GM12878 (cell line): ENCODE results near the gene KIF5A. TPM values are rescaled to one million over a fixed set of nuclear protein-coding genes. Genes with fewer than 3 reads are reported as not detected.

ENCODE experiments used
- ATAC-seq: fragments of 200-7000 bp; cut with Tn5 transposase; 3 replicates; pipeline ENCODE4 v1.9.1; 2020; ENCODE audit warnings: mild to moderate bottlenecking, moderate library complexity
- BruUV-seq: library from RNA; stranded (reverse); fragments of 400-500 nt; replicated peaks from 2 replicates; lab custom pipeline; 2021; lab: Mats Ljungman, UMichigan
- CTCF ChIA-PET: fragments of 300-600 bp; sonication (Branson Sonifier 250); formaldehyde crosslinking; extraction: SDS; loops from one replicate; lab custom pipeline; 2021; ENCODE audit warnings: inconsistent platforms; lab: Yijun Ruan, JAX
- POLR2A ChIA-PET: fragments of 350-600 bp; formaldehyde crosslinking; extraction: SDS; loops from one replicate; lab custom pipeline; 2021; ENCODE audit warnings: inconsistent platforms; lab: Charles Lee
- RAD21 ChIA-PET: fragments of 300-600 bp; sonication (Branson Sonifier 250); formaldehyde crosslinking; loops from one replicate; lab custom pipeline; 2023; ENCODE audit warnings: antibody characterized with exemption; ENCODE audit not compliant: unreplicated experiment; lab: Charles Lee
- SMC1A ChIA-PET: fragments of 300-600 bp; sonication (Branson Sonifier 250); formaldehyde crosslinking; loops from one replicate; lab custom pipeline; 2023; ENCODE audit not compliant: unreplicated experiment, uncharacterized antibody; lab: Charles Lee
- DNase-seq: peaks from one replicate; pipeline ENCODE4 v3.0.0-alpha.2; 2011; ENCODE audit warnings: low read depth, low spot score
- FAIRE-seq: peaks from 3 replicates; lab custom pipeline; 2011; peaks lifted over from hg19 to GRCh38; lab: Jason Lieb, UNC
- H2AFZ ChIP-seq: 2 replicates; pipeline ENCODE4 v1.6.0; 2011; ENCODE audit warnings: low read depth, low read length, control low read depth; ENCODE audit not compliant: control insufficient read depth
- H3K27ac ChIP-seq: 2 replicates; pipeline ENCODE4 v1.5.1; 2011; ENCODE audit warnings: control low read depth; ENCODE audit not compliant: control insufficient read depth, insufficient read depth
- H3K27me3 ChIP-seq, 2 experiments: replicated peaks in 1 of 2; 2 replicates each; pipeline versions ENCODE4 v1.6.0 to v1.6.1; 2011; ENCODE audit warnings: low read length in 1 of 2; ENCODE audit not compliant: control insufficient read depth in 2 of 2, insufficient read depth in 2 of 2
- H3K36me3 ChIP-seq, 2 experiments: 2 replicates each; pipeline ENCODE4 v1.5.1; 2011; ENCODE audit warnings: low read length in 1 of 2; ENCODE audit not compliant: control insufficient read depth in 2 of 2, insufficient read depth in 2 of 2
- H3K4me1 ChIP-seq: 2 replicates; pipeline ENCODE4 v1.6.1; 2011; ENCODE audit warnings: mild to moderate bottlenecking, low read length, moderate library complexity, mixed read lengths; ENCODE audit not compliant: control insufficient read depth, insufficient read depth
- H3K4me2 ChIP-seq: 2 replicates; pipeline ENCODE4 v1.6.0; 2011; ENCODE audit warnings: control low read depth; ENCODE audit not compliant: control insufficient read depth, insufficient read depth
- H3K4me3 ChIP-seq: fragments of 200-600 bp; sonication (generic); 2 replicates; pipeline ENCODE4 v1.5.1; 2016
- H3K79me2 ChIP-seq: 2 replicates; pipeline ENCODE4 v1.6.0; 2011; ENCODE audit warnings: low read length; ENCODE audit not compliant: control insufficient read depth, insufficient read depth
- H3K9ac ChIP-seq: 2 replicates; pipeline ENCODE4 v1.8.0; 2011; ENCODE audit warnings: low read length, control low read depth, mixed read lengths; ENCODE audit not compliant: control insufficient read depth, insufficient read depth
- H3K9me3 ChIP-seq: replicated peaks from 3 replicates; pipeline ENCODE4 v1.5.1; 2011; ENCODE audit warnings: mild to moderate bottlenecking, low read length; ENCODE audit not compliant: control insufficient read depth, insufficient read depth
- H4K20me1 ChIP-seq: 2 replicates; pipeline ENCODE4 v1.6.0; 2011; ENCODE audit not compliant: control insufficient read depth, insufficient read depth
- ATF2 ChIP-seq: IDR thresholded peaks from 2 replicates; pipeline ENCODE4 v1.6.1; 2012; ENCODE audit warnings: low read length, inconsistent platforms
- BCL3 ChIP-seq: IDR thresholded peaks from 2 replicates; pipeline ENCODE4 v1.6.1; 2011; ENCODE audit warnings: borderline replicate concordance, low read depth, mild to moderate bottlenecking, moderate library complexity, low read length; ENCODE audit not compliant: insufficient read depth, poor library complexity, severe bottlenecking
- BHLHE40 ChIP-seq, 2 experiments: fragments of 450-650 bp in 1 of 2; IDR thresholded peaks; 2 replicates each; pipeline ENCODE4 v1.6.1; 2011 to 2017; ENCODE audit warnings: low read depth in 2 of 2, borderline replicate concordance in 1 of 2, improper control_type of control experiment in 1 of 2, low read length in 1 of 2, mild to moderate bottlenecking in 1 of 2
- ETV6 ChIP-seq, 2 experiments: fragments of 450-650 bp in 1 of 2; IDR thresholded peaks in 1 of 2; conservative IDR thresholded peaks in 1 of 2; 2 replicates each; pipeline ENCODE4 v1.6.1; 2014; ENCODE audit warnings: antibody characterized with exemption in 1 of 2, borderline replicate concordance in 1 of 2, low read depth in 1 of 2, mild to moderate bottlenecking in 1 of 2, moderate library complexity in 1 of 2
- HCFC1 ChIP-seq: fragments of 150-350 bp; IDR thresholded peaks from 2 replicates; pipeline ENCODE4 v1.6.1; 2014; ENCODE audit warnings: low read length
- HDGF ChIP-seq: fragments of 450-650 bp; IDR thresholded peaks from 2 replicates; pipeline ENCODE4 v1.6.1; 2016; ENCODE audit warnings: antibody characterized with exemption
- JUNB ChIP-seq: IDR thresholded peaks from 2 replicates; pipeline ENCODE4 v1.6.1; 2016; ENCODE audit warnings: antibody characterized with exemption, mild to moderate bottlenecking
- POLR2A ChIP-seq: IDR thresholded peaks from 2 replicates; pipeline ENCODE4 v1.6.1; 2011; ENCODE audit warnings: low read depth, mild to moderate bottlenecking, low read length
- SMAD5 ChIP-seq: IDR thresholded peaks from 2 replicates; pipeline ENCODE4 v1.6.1; 2016; ENCODE audit warnings: antibody characterized with exemption, low read depth
- SUZ12 ChIP-seq: fragments of 200-600 bp; sonication (generic); IDR thresholded peaks from one replicate; pipeline ENCODE4 v1.6.1; 2018; ENCODE audit warnings: antibody characterized with exemption, mild to moderate bottlenecking; ENCODE audit not compliant: unreplicated experiment
- ZBTB4 ChIP-seq: fragments of 450-650 bp; formaldehyde crosslinking; IDR thresholded peaks from 2 replicates; pipeline ENCODE4 v1.4.0; 2022; ENCODE audit warnings: mild to moderate bottlenecking, moderate library complexity
- ZSCAN29 ChIP-seq: fragments of 450-650 bp; IDR thresholded peaks from 2 replicates; pipeline ENCODE4 v1.6.1; 2017; ENCODE audit warnings: mild to moderate bottlenecking, moderate library complexity
- WGBS: methylation state at CpG from one replicate; pipeline ENCODE4 v1.1.6; 2016; ENCODE audit warnings: low lambda C conversion rate; ENCODE audit not compliant: insufficient replicate concordance, insufficient coverage; ENCODE audit errors: missing lambda C conversion rate; 5-methylcytosine and 5-hydroxymethylcytosine counted together
- in situ Hi-C: fragments of 300-500 bp; cut with MboI; formaldehyde crosslinking; loops from 9 replicates; pipeline ENCODE4 v1.14.3; 2018; ENCODE audit warnings: mixed read lengths
- intact Hi-C: fragments of 100-400 bp; cut with micrococcal nuclease; formaldehyde crosslinking; loops from one replicate; pipeline ENCODE4 v1.14.2; 2022; ENCODE audit not compliant: unreplicated experiment
- polyA plus RNA-seq, 11 experiments: library from polyadenylated mRNA; depleted of rRNA in 4 of 11; unstranded in 6 of 11; stranded (reverse) in 5 of 11; fragments of >200 nt; fragmentation: Nextera tagmentation in 4 of 11; fragmentation: Illumina TruSeq in 1 of 11; extraction: Ambion mirVana in 4 of 11; extraction: Trizol in 1 of 11; gene quantifications; 1 replicate in 1 of 11; 2 replicates in 10 of 11; pipeline versions ENCODE4 v1.2.1 to v1.2.3, GENCODE V29; 2011 to 2016; ENCODE audit warnings: inconsistent platforms in 2 of 11, missing spikeins in 2 of 11, low read depth in 1 of 11
- total RNA-seq, 4 experiments: library from RNA; depleted of rRNA in 3 of 4; stranded (reverse); fragments of >200 nt in 3 of 4; fragmentation: Illumina TruSeq in 1 of 4; extraction: Trizol in 1 of 4; gene quantifications; 2 replicates each; pipeline versions ENCODE4 v1.2.1 to v1.2.3, GENCODE V29; 2013 to 2021
- TF ChIP-seq, protein P1 (sequence below): fragments of 450-650 bp; IDR thresholded peaks from 2 replicates; pipeline ENCODE4 v1.6.1; 2017; ENCODE audit warnings: mild to moderate bottlenecking, moderate library complexity

KIF5A gene
- total and polyA plus RNA-seq, 10 of the 15 experiments (the other 5 are each of a cell fraction or from before 2014, with no cell fraction given): 0.35 to 2.9 (median 0.97) TPM

DNA sequence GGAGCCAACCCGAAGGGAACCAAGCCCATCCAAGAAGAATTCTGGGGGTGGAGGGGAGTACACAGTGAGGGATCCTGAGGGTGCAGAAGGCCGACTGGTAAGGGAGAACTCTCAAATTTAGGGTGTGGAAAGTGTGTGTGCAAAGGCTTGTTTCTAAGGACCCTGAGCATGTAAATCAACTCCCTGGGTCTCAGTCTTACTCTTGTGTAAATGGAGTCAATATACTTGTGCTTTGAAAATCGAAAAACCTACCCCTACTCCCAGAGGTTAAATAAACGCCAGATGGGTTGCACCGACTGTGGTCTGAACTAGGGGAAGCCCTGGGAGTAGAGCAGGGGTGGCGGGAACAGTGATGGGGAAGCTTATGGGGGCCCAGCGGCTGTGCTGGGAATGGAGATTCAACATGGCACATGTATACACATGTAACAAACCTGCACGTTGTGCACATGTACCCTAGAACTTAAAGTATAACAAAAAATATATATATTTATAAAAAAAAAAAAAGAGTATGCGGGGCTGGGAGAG, 77.1 kb downstream of the KIF5A start:
- FAIRE-seq (no peak), ATAC-seq (no peak), DNase-seq (no peak)
- no peak overlapping the region for H3K4me3 ChIP-seq
- CTCF ChIA-PET: interaction anchor here (0.7 to 4.2 kb wide), 4 partner anchors 12 to 117 kb away, joined by 3 to 17 read pairs (median 4); partner anchors contain the start of genes ARHGEF25 and TSPAN31
- POLR2A ChIA-PET: no interaction called here
- intact Hi-C loops: no loop called here
- in situ Hi-C loops: no loop called here
- H3K27ac ChIP-seq: no peak overlapping the region
- 14% methylated on average over 9 of the region's 9 CpGs for WGBS
- H2AFZ ChIP-seq: no peak overlapping the region
- H3K36me3 ChIP-seq: no peaks in the 10 kb centered on the region
- H3K9me3 ChIP-seq: no peaks in the 10 kb centered on the region
- H3K4me1 ChIP-seq: no peaks in the 10 kb centered on the region
- RAD21 ChIA-PET: no interaction called here
- H4K20me1 ChIP-seq: no peaks in the 10 kb centered on the region
- BruUV-seq: no TSS peak
- no peak overlapping the region for H3K4me2 ChIP-seq
- no peaks in the 10 kb centered on the region for H3K79me2 ChIP-seq
- H3K27me3 ChIP-seq: peaks cover 23 to 28% of the 10 kb centered on the region in 2 experiments
- SMC1A ChIA-PET: interaction anchor here (1.5 kb wide), 1 partner anchor 13 kb away, joined by 4 read pairs; no protein-coding TSS in a partner anchor
- no peak overlapping the region for H3K9ac ChIP-seq
- TF ChIP-seq SMAD5: no peak
- TF ChIP-seq HCFC1: no peak
- TF ChIP-seq ZSCAN29: no peak
- TF ChIP-seq ATF2: no peak
- no peak for TF ChIP-seq ETV6 (conservative IDR thresholded peaks at IDR 0.05 in 1 of 2, IDR thresholded peaks at IDR 0.05 in 1 of 2; ENCODE audit: borderline replicate concordance in 1 of 2, low read depth in 1 of 2)
- no peak for TF ChIP-seq BHLHE40 (IDR thresholded peaks at IDR 0.05; ENCODE audit: borderline replicate concordance in 1 of 2, low read depth in 2 of 2, low read length in 1 of 2)
- TF ChIP-seq BCL3: no peak
- TF ChIP-seq, protein P1, sequence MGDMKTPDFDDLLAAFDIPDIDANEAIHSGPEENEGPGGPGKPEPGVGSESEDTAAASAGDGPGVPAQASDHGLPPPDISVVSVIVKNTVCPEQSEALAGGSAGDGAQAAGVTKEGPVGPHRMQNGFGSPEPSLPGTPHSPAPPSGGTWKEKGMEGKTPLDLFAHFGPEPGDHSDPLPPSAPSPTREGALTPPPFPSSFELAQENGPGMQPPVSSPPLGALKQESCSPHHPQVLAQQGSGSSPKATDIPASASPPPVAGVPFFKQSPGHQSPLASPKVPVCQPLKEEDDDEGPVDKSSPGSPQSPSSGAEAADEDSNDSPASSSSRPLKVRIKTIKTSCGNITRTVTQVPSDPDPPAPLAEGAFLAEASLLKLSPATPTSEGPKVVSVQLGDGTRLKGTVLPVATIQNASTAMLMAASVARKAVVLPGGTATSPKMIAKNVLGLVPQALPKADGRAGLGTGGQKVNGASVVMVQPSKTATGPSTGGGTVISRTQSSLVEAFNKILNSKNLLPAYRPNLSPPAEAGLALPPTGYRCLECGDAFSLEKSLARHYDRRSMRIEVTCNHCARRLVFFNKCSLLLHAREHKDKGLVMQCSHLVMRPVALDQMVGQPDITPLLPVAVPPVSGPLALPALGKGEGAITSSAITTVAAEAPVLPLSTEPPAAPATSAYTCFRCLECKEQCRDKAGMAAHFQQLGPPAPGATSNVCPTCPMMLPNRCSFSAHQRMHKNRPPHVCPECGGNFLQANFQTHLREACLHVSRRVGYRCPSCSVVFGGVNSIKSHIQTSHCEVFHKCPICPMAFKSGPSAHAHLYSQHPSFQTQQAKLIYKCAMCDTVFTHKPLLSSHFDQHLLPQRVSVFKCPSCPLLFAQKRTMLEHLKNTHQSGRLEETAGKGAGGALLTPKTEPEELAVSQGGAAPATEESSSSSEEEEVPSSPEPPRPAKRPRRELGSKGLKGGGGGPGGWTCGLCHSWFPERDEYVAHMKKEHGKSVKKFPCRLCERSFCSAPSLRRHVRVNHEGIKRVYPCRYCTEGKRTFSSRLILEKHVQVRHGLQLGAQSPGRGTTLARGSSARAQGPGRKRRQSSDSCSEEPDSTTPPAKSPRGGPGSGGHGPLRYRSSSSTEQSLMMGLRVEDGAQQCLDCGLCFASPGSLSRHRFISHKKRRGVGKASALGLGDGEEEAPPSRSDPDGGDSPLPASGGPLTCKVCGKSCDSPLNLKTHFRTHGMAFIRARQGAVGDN: no peak
- no peak for TF ChIP-seq POLR2A
- no peak for TF ChIP-seq HDGF
- no peak for TF ChIP-seq SUZ12
- TF ChIP-seq JUNB: no peak
- TF ChIP-seq ZBTB4 (CRISPR knock-in tag): no peak
